ENCODE measurements around the gene B4GAT1. TPM values are rescaled to one million over a fixed set of nuclear protein-coding genes. Genes with fewer than 3 reads are reported as not detected.

The B4GAT1 gene
- total and polyA plus RNA-seq, 2 of the 13 experiments (the other 11 are each of a cell fraction or from before 2014, with no cell fraction given): 40.4 to 109 TPM

DNA sequence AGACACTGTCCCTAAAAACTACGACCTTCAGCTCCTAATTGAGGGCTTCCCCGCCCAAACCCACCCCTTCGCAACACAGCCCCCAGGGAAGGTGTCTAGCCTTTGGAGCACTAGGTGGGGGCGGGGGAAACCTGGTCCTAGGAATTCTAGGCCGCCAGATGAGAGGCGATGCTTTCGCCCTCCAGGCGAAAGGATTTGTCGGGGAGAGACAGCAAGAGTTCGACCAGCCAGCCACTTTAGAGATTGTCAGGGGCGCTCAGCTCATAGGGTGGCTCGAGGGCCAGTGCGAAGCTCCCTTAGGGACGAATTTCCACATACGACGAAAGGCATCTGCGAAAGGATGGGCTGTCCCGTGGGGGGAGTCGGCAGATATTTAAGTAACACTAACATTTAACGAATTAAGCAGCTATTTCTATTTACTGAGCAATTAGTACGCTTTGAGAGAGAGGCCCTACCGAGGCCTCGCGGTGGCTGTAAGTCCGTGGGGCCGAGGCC is 35.9 kb downstream of the B4GAT1 start (continued):
- TF ChIP-seq MED8 (CRISPR knock-in tag; IDR thresholded peaks at IDR 0.05; ENCODE audit: insufficient replicate concordance) (no peak), MEIS2 (CRISPR knock-in tag; IDR thresholded peaks at IDR 0.05) (no peak), IRF2 (CRISPR knock-in tag; IDR thresholded peaks at IDR 0.05) (no peak), SAFB2 (CRISPR knock-in tag; IDR thresholded peaks at IDR 0.05; ENCODE audit: borderline replicate concordance, low read depth) (no peak), PLRG1 (conservative IDR thresholded peaks at IDR 0.05) (no peak), YEATS4 (CRISPR knock-in tag; IDR thresholded peaks at IDR 0.05; ENCODE audit: borderline replicate concordance) (no peak)
- TF ChIP-seq, protein P1, sequence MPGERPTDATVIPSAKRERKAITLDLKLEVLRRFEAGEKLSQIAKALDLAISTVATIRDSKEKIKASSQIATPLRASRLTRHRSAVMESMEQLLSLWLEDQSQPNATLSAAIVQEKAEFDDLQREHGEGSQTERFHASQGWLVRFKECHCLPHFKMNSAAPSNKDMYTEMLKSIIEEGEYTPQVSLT (CRISPR knock-in tag; IDR thresholded peaks at IDR 0.05; ENCODE audit: borderline replicate concordance, low read depth): 0 out of 2 replicates have a peak, but pooled peaks have one; percentile 12
- TF ChIP-seq, protein P2, sequence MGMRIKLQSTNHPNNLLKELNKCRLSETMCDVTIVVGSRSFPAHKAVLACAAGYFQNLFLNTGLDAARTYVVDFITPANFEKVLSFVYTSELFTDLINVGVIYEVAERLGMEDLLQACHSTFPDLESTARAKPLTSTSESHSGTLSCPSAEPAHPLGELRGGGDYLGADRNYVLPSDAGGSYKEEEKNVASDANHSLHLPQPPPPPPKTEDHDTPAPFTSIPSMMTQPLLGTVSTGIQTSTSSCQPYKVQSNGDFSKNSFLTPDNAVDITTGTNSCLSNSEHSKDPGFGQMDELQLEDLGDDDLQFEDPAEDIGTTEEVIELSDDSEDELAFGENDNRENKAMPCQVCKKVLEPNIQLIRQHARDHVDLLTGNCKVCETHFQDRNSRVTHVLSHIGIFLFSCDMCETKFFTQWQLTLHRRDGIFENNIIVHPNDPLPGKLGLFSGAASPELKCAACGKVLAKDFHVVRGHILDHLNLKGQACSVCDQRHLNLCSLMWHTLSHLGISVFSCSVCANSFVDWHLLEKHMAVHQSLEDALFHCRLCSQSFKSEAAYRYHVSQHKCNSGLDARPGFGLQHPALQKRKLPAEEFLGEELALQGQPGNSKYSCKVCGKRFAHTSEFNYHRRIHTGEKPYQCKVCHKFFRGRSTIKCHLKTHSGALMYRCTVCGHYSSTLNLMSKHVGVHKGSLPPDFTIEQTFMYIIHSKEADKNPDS (CRISPR knock-in tag; IDR thresholded peaks at IDR 0.05): no peak
- TF ChIP-seq, protein P3, sequence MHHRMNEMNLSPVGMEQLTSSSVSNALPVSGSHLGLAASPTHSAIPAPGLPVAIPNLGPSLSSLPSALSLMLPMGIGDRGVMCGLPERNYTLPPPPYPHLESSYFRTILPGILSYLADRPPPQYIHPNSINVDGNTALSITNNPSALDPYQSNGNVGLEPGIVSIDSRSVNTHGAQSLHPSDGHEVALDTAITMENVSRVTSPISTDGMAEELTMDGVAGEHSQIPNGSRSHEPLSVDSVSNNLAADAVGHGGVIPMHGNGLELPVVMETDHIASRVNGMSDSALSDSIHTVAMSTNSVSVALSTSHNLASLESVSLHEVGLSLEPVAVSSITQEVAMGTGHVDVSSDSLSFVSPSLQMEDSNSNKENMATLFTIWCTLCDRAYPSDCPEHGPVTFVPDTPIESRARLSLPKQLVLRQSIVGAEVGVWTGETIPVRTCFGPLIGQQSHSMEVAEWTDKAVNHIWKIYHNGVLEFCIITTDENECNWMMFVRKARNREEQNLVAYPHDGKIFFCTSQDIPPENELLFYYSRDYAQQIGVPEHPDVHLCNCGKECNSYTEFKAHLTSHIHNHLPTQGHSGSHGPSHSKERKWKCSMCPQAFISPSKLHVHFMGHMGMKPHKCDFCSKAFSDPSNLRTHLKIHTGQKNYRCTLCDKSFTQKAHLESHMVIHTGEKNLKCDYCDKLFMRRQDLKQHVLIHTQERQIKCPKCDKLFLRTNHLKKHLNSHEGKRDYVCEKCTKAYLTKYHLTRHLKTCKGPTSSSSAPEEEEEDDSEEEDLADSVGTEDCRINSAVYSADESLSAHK (CRISPR knock-in tag; IDR thresholded peaks at IDR 0.05; ENCODE audit: borderline replicate concordance): no peak
- TF ChIP-seq, protein P4, sequence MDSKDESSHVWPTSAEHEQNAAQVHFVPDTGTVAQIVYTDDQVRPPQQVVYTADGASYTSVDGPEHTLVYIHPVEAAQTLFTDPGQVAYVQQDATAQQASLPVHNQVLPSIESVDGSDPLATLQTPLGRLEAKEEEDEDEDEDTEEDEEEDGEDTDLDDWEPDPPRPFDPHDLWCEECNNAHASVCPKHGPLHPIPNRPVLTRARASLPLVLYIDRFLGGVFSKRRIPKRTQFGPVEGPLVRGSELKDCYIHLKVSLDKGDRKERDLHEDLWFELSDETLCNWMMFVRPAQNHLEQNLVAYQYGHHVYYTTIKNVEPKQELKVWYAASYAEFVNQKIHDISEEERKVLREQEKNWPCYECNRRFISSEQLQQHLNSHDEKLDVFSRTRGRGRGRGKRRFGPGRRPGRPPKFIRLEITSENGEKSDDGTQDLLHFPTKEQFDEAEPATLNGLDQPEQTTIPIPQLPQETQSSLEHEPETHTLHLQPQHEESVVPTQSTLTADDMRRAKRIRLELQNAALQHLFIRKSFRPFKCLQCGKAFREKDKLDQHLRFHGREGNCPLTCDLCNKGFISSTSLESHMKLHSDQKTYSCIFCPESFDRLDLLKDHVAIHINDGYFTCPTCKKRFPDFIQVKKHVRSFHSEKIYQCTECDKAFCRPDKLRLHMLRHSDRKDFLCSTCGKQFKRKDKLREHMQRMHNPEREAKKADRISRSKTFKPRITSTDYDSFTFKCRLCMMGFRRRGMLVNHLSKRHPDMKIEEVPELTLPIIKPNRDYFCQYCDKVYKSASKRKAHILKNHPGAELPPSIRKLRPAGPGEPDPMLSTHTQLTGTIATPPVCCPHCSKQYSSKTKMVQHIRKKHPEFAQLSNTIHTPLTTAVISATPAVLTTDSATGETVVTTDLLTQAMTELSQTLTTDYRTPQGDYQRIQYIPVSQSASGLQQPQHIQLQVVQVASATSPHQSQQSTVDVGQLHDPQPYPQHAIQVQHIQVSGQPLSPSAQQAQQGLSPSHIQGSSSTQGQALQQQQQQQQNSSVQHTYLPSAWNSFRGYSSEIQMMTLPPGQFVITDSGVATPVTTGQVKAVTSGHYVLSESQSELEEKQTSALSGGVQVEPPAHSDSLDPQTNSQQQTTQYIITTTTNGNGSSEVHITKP (CRISPR knock-in tag; IDR thresholded peaks at IDR 0.05; ENCODE audit: low read depth): no peak
